Osteoblast (primary cell): ENCODE data around the gene FAM76A. TPM values are rescaled to one million over a fixed set of nuclear protein-coding genes. Genes with fewer than 3 reads are reported as not detected.

ENCODE experiments used
- DNase-seq: peaks from one replicate; pipeline ENCODE4 v3.0.0; 2011; ENCODE audit warnings: low spot score, mixed read lengths; ENCODE audit not compliant: insufficient read length; ENCODE audit errors: missing footprints
- H2AFZ ChIP-seq: 2 replicates; pipeline ENCODE4 v1.6.0; 2011; ENCODE audit warnings: mild to moderate bottlenecking, low read length
- H3K27ac ChIP-seq: 2 replicates; pipeline ENCODE4 v1.5.1; 2011; ENCODE audit warnings: mild to moderate bottlenecking, low read depth, low read length, moderate library complexity
- H3K27me3 ChIP-seq: 2 replicates; pipeline ENCODE4 v1.6.0; 2012; ENCODE audit warnings: mild to moderate bottlenecking, control low read depth, inconsistent platforms, low read length, moderate library complexity; ENCODE audit not compliant: insufficient read depth
- H3K36me3 ChIP-seq: 2 replicates; pipeline ENCODE4 v1.5.1; 2011; ENCODE audit warnings: mild to moderate bottlenecking, low read length, control low read depth, moderate library complexity; ENCODE audit not compliant: insufficient read depth
- H3K4me1 ChIP-seq: 2 replicates; pipeline ENCODE4 v1.5.1; 2011; ENCODE audit warnings: mild to moderate bottlenecking, low read length, control low read depth, moderate library complexity; ENCODE audit not compliant: insufficient read depth
- H3K4me2 ChIP-seq: 2 replicates; pipeline ENCODE4 v1.6.0; 2011; ENCODE audit warnings: mild to moderate bottlenecking, low read length; ENCODE audit not compliant: insufficient read depth
- H3K4me3 ChIP-seq: fragments of 200-600 bp; sonication (generic); 3 replicates; pipeline ENCODE4 v1.5.1; 2012; ENCODE audit warnings: mild to moderate bottlenecking, low read length, inconsistent platforms; ENCODE audit not compliant: insufficient read depth
- H3K79me2 ChIP-seq: 2 replicates; pipeline ENCODE4 v1.6.0; 2012; ENCODE audit warnings: mild to moderate bottlenecking, low read length, control low read depth, inconsistent platforms; ENCODE audit not compliant: insufficient read depth
- H3K9me3 ChIP-seq: 2 replicates; pipeline ENCODE4 v1.5.1; 2011; ENCODE audit warnings: low read depth, low read length, control low read depth
- H4K20me1 ChIP-seq: 2 replicates; pipeline ENCODE4 v1.6.0; 2012; ENCODE audit warnings: mild to moderate bottlenecking, low read length, control low read depth; ENCODE audit not compliant: insufficient read depth
- total RNA-seq: library from RNA; depleted of rRNA; stranded (reverse); fragments of >200 nt; gene quantifications from 2 replicates; pipeline ENCODE4 v1.2.3, GENCODE V29; 2012
- TF ChIP-seq, protein P1 (sequence below): IDR thresholded peaks from 2 replicates; pipeline ENCODE4 v1.5.1; 2011; ENCODE audit warnings: mild to moderate bottlenecking, low read depth, low read length, moderate library complexity; ENCODE audit errors: extremely low read depth

The FAM76A gene
- total RNA-seq, 1 donor, result 22.8 TPM

DNA sequence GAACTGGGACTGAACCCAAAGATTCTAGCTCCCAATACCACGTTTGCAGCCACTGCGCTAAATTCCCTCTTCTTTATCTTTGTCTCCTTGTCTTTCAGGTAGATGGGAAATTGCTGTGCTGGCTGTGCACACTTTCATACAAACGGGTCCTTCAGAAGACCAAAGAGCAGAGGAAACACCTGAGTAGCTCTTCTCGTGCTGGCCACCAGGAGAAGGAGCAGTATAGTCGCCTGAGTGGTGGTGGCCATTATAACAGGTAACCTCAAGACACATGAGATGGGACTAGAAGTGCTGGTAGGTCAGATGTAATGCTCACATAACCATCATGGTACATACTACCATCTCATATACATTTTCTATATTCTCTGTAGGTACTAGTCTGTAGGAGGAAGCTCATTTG is 18.8 kb downstream of the FAM76A start:
- TF ChIP-seq, protein P1, sequence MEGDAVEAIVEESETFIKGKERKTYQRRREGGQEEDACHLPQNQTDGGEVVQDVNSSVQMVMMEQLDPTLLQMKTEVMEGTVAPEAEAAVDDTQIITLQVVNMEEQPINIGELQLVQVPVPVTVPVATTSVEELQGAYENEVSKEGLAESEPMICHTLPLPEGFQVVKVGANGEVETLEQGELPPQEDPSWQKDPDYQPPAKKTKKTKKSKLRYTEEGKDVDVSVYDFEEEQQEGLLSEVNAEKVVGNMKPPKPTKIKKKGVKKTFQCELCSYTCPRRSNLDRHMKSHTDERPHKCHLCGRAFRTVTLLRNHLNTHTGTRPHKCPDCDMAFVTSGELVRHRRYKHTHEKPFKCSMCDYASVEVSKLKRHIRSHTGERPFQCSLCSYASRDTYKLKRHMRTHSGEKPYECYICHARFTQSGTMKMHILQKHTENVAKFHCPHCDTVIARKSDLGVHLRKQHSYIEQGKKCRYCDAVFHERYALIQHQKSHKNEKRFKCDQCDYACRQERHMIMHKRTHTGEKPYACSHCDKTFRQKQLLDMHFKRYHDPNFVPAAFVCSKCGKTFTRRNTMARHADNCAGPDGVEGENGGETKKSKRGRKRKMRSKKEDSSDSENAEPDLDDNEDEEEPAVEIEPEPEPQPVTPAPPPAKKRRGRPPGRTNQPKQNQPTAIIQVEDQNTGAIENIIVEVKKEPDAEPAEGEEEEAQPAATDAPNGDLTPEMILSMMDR, result no peak
- no peaks in the 10 kb centered on the region for H3K79me2 ChIP-seq
- no peak overlapping the region for H3K27ac ChIP-seq

DNA sequence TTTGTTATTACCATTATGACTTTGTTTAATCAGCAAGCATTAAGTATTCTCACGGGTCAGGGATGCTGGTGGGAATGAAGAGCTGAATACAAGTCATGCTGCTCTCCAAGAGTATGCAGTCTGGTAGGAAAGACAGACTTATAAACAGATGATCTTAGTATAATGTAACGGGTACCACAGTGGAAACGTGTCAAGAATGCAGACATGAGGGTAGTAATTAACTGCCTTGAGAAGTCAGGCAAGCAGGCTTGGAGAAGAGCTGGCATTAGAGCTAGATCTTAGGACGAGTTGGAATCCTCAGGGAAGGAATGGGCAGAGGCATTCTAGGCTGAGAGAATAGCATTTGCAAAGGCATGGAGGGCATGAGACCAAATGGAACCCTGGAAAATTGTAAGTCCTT is 19.7 kb downstream of the FAM76A start:
- H3K9me3 ChIP-seq, result no peaks in the 10 kb centered on the region
- H3K36me3 ChIP-seq, result peaks cover 34% of the 10 kb centered on the region
- H3K4me3 ChIP-seq, result no peak overlapping the region
- H3K4me1 ChIP-seq, result no peaks in the 10 kb centered on the region
- H2AFZ ChIP-seq, result no peak overlapping the region
- H3K4me2 ChIP-seq, result no peak overlapping the region
- H3K79me2 ChIP-seq, result no peaks in the 10 kb centered on the region
- no peak overlapping the region for H3K27ac ChIP-seq
- TF ChIP-seq, protein P1, result no peak
- no peaks in the 10 kb centered on the region for H3K27me3 ChIP-seq
- peak; percentile 29 for DNase-seq
- no peaks in the 10 kb centered on the region for H4K20me1 ChIP-seq

More for the DNA sequence above, 18.8 kb downstream of the FAM76A start:
- no peak overlapping the region for H2AFZ ChIP-seq
- no peaks in the 10 kb centered on the region for H4K20me1 ChIP-seq
- H3K9me3 ChIP-seq, result no peaks in the 10 kb centered on the region
- H3K36me3 ChIP-seq, result peaks cover 27% of the 10 kb centered on the region
- H3K4me2 ChIP-seq, result no peak overlapping the region
- H3K4me1 ChIP-seq, result no peaks in the 10 kb centered on the region
- no peak overlapping the region for H3K4me3 ChIP-seq
- H3K27me3 ChIP-seq, result no peaks in the 10 kb centered on the region
- DNase-seq, result no peak

DNA sequence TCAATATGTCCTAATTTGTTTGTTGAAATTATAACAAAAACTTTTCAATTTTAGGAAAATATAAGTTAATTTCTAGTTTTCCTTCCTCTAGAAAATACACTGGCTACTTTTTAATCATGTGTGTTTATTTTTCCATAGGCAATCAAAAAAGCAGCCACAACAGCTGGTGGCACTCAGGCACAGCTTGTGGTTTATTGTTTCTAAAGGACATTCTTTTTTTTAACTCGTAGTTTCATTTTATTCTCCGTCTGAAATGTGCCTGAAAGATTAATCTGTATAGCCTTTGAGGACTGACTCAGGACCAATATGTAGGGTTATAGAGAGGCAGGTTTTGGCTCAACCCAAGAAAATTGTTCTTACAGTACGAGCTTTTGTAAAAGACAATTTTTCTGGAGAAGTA is 26.6 kb downstream of the FAM76A start:
- no peak overlapping the region for H3K4me2 ChIP-seq
- H3K4me3 ChIP-seq, result no peak overlapping the region
- no peaks in the 10 kb centered on the region for H3K9me3 ChIP-seq
- no peak overlapping the region for H3K27ac ChIP-seq
- peaks cover 41% of the 10 kb centered on the region for H3K36me3 ChIP-seq
- DNase-seq, result no peak
- H4K20me1 ChIP-seq, result no peaks in the 10 kb centered on the region
- H3K4me1 ChIP-seq, result no peaks in the 10 kb centered on the region
- H3K27me3 ChIP-seq, result no peaks in the 10 kb centered on the region
- no peaks in the 10 kb centered on the region for H3K79me2 ChIP-seq
- no peak overlapping the region for H2AFZ ChIP-seq
- TF ChIP-seq, protein P1, result no peak

GRCh38 chr1:27755286-27755685 is 29.5 kb downstream of the FAM76A start:
- Histone ChIP-seq H3K4me1 (no peaks in the 10 kb centered on the region), H3K4me2 (no peak overlapping the region), H3K27me3 (no peaks in the 10 kb centered on the region), H4K20me1 (no peaks in the 10 kb centered on the region), H3K4me3 (no peak overlapping the region), H2AFZ (no peak overlapping the region), H3K9me3 (no peaks in the 10 kb centered on the region), H3K27ac (no peak overlapping the region), H3K79me2 (no peaks in the 10 kb centered on the region), H3K36me3 (peaks cover 37% of the 10 kb centered on the region)
- TF ChIP-seq, protein P1, result no peak
- no peak for DNase-seq
